Activated T-cell treated with anti-CD3 and anti-CD28 coated beads, Interleukin-2, amount 50 U/mL, for 1 hour (primary cell): ENCODE data around the gene CDH18.

Experiments used
- DNase-seq: peaks from one replicate; pipeline ENCODE4 v3.0.0-alpha.2; 2020

Gene CDH18

GRCh38 chr5:19928562-19929421, 59.2 kb downstream of the CDH18 start:
- no peak for DNase-seq

- no peak for DNase-seq
Observed at GRCh38 chr5:19927919-19928318, 60.1 kb downstream of the CDH18 start.

- no peak for DNase-seq
Observed at GRCh38 chr5:19927170-19927569, 60.8 kb downstream of the CDH18 start.

- no peak for DNase-seq
Observed at GRCh38 chr5:19923742-19924141, 64.3 kb downstream of the CDH18 start.

- no peak for DNase-seq
Observed at GRCh38 chr5:19920761-19921160, 67.2 kb downstream of the CDH18 start.

GRCh38 chr5:19918780-19919179, 69.2 kb downstream of the CDH18 start:
- no peak for DNase-seq

GRCh38 chr5:19917588-19918122, 70.3 kb downstream of the CDH18 start:
- no peak for DNase-seq

GRCh38 chr5:19910136-19910535, 77.9 kb downstream of the CDH18 start:
- no peak for DNase-seq

GRCh38 chr5:19904766-19905165, 83.2 kb downstream of the CDH18 start:
- DNase-seq = no peak

GRCh38 chr5:19903611-19904010, 84.4 kb downstream of the CDH18 start:
- no peak for DNase-seq

GRCh38 chr5:19902316-19902934, 85.6 kb downstream of the CDH18 start:
- DNase-seq = no peak

- DNase-seq = no peak
Observed at GRCh38 chr5:19900269-19900668, 87.7 kb downstream of the CDH18 start.

- no peak for DNase-seq
Observed at GRCh38 chr5:19891658-19892057, 96.3 kb downstream of the CDH18 start.

- DNase-seq = no peak
Observed at GRCh38 chr5:19886123-19886917, 101.7 kb downstream of the CDH18 start.

- DNase-seq = no peak
Observed at GRCh38 chr5:19885040-19885824, 102.8 kb downstream of the CDH18 start.

- DNase-seq = no peak
Observed at GRCh38 chr5:19880859-19881436, 107.1 kb downstream of the CDH18 start.

- DNase-seq = no peak
Observed at GRCh38 chr5:19880458-19880857, 107.5 kb downstream of the CDH18 start.

GRCh38 chr5:19874811-19875210, 113.2 kb downstream of the CDH18 start:
- DNase-seq = no peak

- DNase-seq = no peak
Observed at GRCh38 chr5:19866090-19866450, 121.9 kb downstream of the CDH18 start.

GRCh38 chr5:19865336-19866089, 122.5 kb downstream of the CDH18 start:
- DNase-seq = no peak

GRCh38 chr5:19862711-19863110, 125.3 kb downstream of the CDH18 start:
- no peak for DNase-seq
